IMR-90 (cell line): ENCODE measurements around the gene PMS1. TPM values are rescaled to one million over a fixed set of nuclear protein-coding genes. Genes with fewer than 3 reads are reported as not detected.
A peak's percentile ranks its signal among the peaks of the same experiment; 100 is the strongest.

Experiments
- ATAC-seq: fragments of 200-7000 bp; cut with Tn5 transposase; 2 replicates; pipeline ENCODE4 v1.9.1; 2020; ENCODE audit warnings: low read depth, mild to moderate bottlenecking, moderate library complexity
- BruUV-seq: library from RNA; stranded (reverse); fragments of 400-500 nt; replicated peaks from 2 replicates; lab custom pipeline; 2021; lab: Mats Ljungman, UMichigan
- CTCF ChIA-PET: fragments of 300-600 bp; formaldehyde crosslinking; extraction: SDS; loops from one replicate; lab custom pipeline; 2021; ENCODE audit warnings: antibody characterized with exemption; lab: Yijun Ruan, JAX
- POLR2A ChIA-PET: fragments of 300-600 bp; sonication (Branson Sonifier 250); formaldehyde crosslinking; loops from one replicate; lab custom pipeline; 2022; ENCODE audit warnings: antibody characterized with exemption; ENCODE audit not compliant: unreplicated experiment; lab: Charles Lee
- DNase-seq: peaks from one replicate; pipeline ENCODE4 v3.0.0; 2013
- H2AFZ ChIP-seq: replicated peaks from 2 replicates; pipeline ENCODE3; 2013; ENCODE audit warnings: low read length, mild to moderate bottlenecking; ENCODE audit not compliant: poor library complexity
- H2AK5ac ChIP-seq: 2 replicates; pipeline ENCODE4 v1.6.1; 2013; ENCODE audit warnings: low read depth, low read length, inconsistent platforms
- H2AK9ac ChIP-seq: replicated peaks from 2 replicates; pipeline ENCODE3; 2013; ENCODE audit warnings: mild to moderate bottlenecking, low read depth, low read length, moderate library complexity; ENCODE audit not compliant: poor library complexity
- H2BK120ac ChIP-seq: 2 replicates; pipeline ENCODE4 v1.6.1; 2013; ENCODE audit warnings: low read depth, low read length, inconsistent platforms
- H2BK15ac ChIP-seq: 3 replicates; pipeline ENCODE4 v1.6.1; 2013; ENCODE audit warnings: low read depth, low read length, inconsistent platforms
- H2BK20ac ChIP-seq: 2 replicates; pipeline ENCODE4 v1.6.1; 2013; ENCODE audit warnings: low read depth, mild to moderate bottlenecking, inconsistent platforms, low read length, moderate library complexity
- H2BK5ac ChIP-seq: 2 replicates; pipeline ENCODE4 v1.6.1; 2013; ENCODE audit warnings: mild to moderate bottlenecking, low read depth, low read length, inconsistent platforms; ENCODE audit not compliant: poor library complexity, severe bottlenecking
- H3K14ac ChIP-seq: replicated peaks from 2 replicates; pipeline ENCODE4 v1.6.1; 2013; ENCODE audit warnings: low read depth, low read length, inconsistent platforms
- H3K18ac ChIP-seq: 2 replicates; pipeline ENCODE4 v1.6.1; 2013; ENCODE audit warnings: low read depth, low read length, control low read depth
- H3K23ac ChIP-seq: 2 replicates; pipeline ENCODE4 v1.6.1; 2013; ENCODE audit warnings: low read depth, low read length, inconsistent platforms
- H3K27ac ChIP-seq: 2 replicates; pipeline ENCODE4 v1.5.1; 2013; ENCODE audit warnings: mild to moderate bottlenecking, control low read depth, low read length; ENCODE audit not compliant: insufficient read depth
- H3K27me3 ChIP-seq: 2 replicates; pipeline ENCODE4 v1.6.1; 2013; ENCODE audit warnings: low read length; ENCODE audit not compliant: control insufficient read depth, insufficient read depth
- H3K36me3 ChIP-seq: 2 replicates; pipeline ENCODE4 v1.6.1; 2013; ENCODE audit warnings: low read length, mixed read lengths; ENCODE audit not compliant: control insufficient read depth, insufficient read depth
- H3K4ac ChIP-seq: 2 replicates; pipeline ENCODE4 v1.6.1; 2013; ENCODE audit warnings: low read depth, low read length, inconsistent platforms
- H3K4me1 ChIP-seq: 2 replicates; pipeline ENCODE4 v1.6.1; 2013; ENCODE audit warnings: low read length, mixed read lengths; ENCODE audit not compliant: control insufficient read depth, insufficient read depth
- H3K4me2 ChIP-seq: 2 replicates; pipeline ENCODE4 v1.6.1; 2013; ENCODE audit warnings: low read depth, mild to moderate bottlenecking, control low read depth, low read length, moderate library complexity
- H3K4me3 ChIP-seq: 2 replicates; pipeline ENCODE4 v1.5.1; 2013; ENCODE audit warnings: low read depth, mild to moderate bottlenecking, control low read depth, low read length, moderate library complexity; ENCODE audit not compliant: insufficient read depth
- H3K56ac ChIP-seq: 2 replicates; pipeline ENCODE4 v1.6.1; 2013; ENCODE audit warnings: low read length, inconsistent platforms; ENCODE audit not compliant: insufficient read depth; ENCODE audit errors: extremely low read depth
- H3K79me1 ChIP-seq, 2 experiments: 2 replicates each; pipeline ENCODE4 v1.6.1; 2013; ENCODE audit warnings: low read length in 2 of 2, inconsistent platforms in 1 of 2, low read depth in 1 of 2
- H3K9ac ChIP-seq: 2 replicates; pipeline ENCODE4 v1.6.1; 2013; ENCODE audit warnings: low read depth, low read length, control low read depth
- H3K9me1 ChIP-seq: 2 replicates; pipeline ENCODE4 v1.6.1; 2013; ENCODE audit warnings: low read length, inconsistent platforms; ENCODE audit not compliant: insufficient read depth
- H3K9me3 ChIP-seq: 2 replicates; pipeline ENCODE4 v1.6.1; 2013; ENCODE audit warnings: low read length; ENCODE audit not compliant: control insufficient read depth, insufficient read depth
- H4K20me1 ChIP-seq: 2 replicates; pipeline ENCODE4 v1.6.1; 2013; ENCODE audit warnings: low read length, inconsistent platforms; ENCODE audit not compliant: insufficient read depth
- H4K5ac ChIP-seq: 2 replicates; pipeline ENCODE4 v1.6.1; 2013; ENCODE audit warnings: mild to moderate bottlenecking, low read depth, low read length, control low read depth
- H4K8ac ChIP-seq, 2 experiments: 2 replicates each; pipeline ENCODE4 v1.6.1; 2013; ENCODE audit warnings: low read depth in 2 of 2, low read length in 2 of 2, control low read depth in 1 of 2, inconsistent platforms in 1 of 2
- H4K91ac ChIP-seq: 2 replicates; pipeline ENCODE4 v1.6.1; 2013; ENCODE audit warnings: low read depth, low read length, inconsistent platforms; ENCODE audit not compliant: insufficient read depth
- MAFK ChIP-seq: IDR thresholded peaks from 2 replicates; pipeline ENCODE4 v1.6.1; 2012; ENCODE audit warnings: low read depth, low read length, improper control_type of control experiment
- WGBS, 2 experiments: methylation state at CpG; one replicate each; pipeline versions ENCODE4 v1.1.5 to v1.1.7; 2013; ENCODE audit warnings: missing lambda C conversion rate in 2 of 2; ENCODE audit not compliant: insufficient read length in 1 of 2; ENCODE audit errors: extremely low coverage in 2 of 2; 5-methylcytosine and 5-hydroxymethylcytosine counted together
- dilution Hi-C: fragments of 300-500 bp; cut with HindIII; formaldehyde crosslinking; loops from one replicate; pipeline ENCODE4 v1.14.3; 2018; ENCODE audit warnings: low sequenced_read_pairs; ENCODE audit not compliant: unreplicated experiment
- in situ Hi-C: fragments of 300-500 bp; cut with MboI; formaldehyde crosslinking; loops from 3 replicates; pipeline ENCODE4 v1.14.3; 2019; ENCODE audit warnings: low sequenced_read_pairs, inconsistent platforms, mixed read lengths
- intact Hi-C: fragments of 100-400 bp; cut with micrococcal nuclease; formaldehyde crosslinking; loops from 2 replicates; pipeline ENCODE4 v1.10.0; 2022
- polyA plus RNA-seq, 3 experiments: library from polyadenylated mRNA; depleted of rRNA; stranded (reverse); fragments of >200 nt; gene quantifications; 2 replicates each; pipeline ENCODE4 v1.2.3, GENCODE V29; 2012; ENCODE audit warnings: low replicate concordance in 1 of 3
- total RNA-seq: library from RNA; depleted of rRNA; stranded (reverse); fragments of >200 nt; gene quantifications from 2 replicates; pipeline ENCODE4 v1.2.3, GENCODE V29; 2012

PMS1 gene
- total and polyA plus RNA-seq, 2 of the 4 experiments (the other 2 are of a cell fraction), result 8.1 to 10.6 TPM

DNA sequence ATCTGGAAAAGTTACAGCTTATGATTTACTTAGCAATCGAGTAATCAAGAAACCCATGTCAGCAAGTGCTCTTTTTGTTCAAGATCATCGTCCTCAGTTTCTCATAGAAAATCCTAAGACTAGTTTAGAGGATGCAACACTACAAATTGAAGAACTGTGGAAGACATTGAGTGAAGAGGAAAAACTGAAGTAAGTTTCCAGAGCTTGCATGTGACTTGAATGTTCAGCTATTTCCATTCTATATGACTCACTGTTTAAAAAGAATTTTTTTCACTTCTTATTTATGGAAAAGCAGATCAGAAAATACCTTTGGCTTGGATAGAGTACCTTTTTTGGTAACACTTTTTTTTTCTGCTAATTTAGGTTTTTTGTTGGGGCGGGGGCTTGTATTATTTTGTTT lies 70.7 kb downstream of the PMS1 start:
- H3K4me3 ChIP-seq, result no peak overlapping the region
- H2BK120ac ChIP-seq, result no peak overlapping the region; the same call in 1 of the 2 replicates
- H2BK20ac ChIP-seq, result peak overlapping the region; percentile 72; the same call in 1 of the 2 replicates
- no peaks in the 10 kb centered on the region for H3K27me3 ChIP-seq
- dilution Hi-C loops, result no loop called here
- WGBS, 2 experiments, result no CpG with 5 or more reads among the region's 3 CpGs
- peak overlapping the region; percentile 77 for H2BK5ac ChIP-seq
- H4K91ac ChIP-seq, result 0 out of 2 replicates have a peak overlapping the region, but pooled peaks have one; percentile 52
- intact Hi-C loops, result no loop called here
- DNase-seq (peak; percentile 62), ATAC-seq (peak; percentile 57; the same call in 1 of the 2 replicates)
- H2AFZ ChIP-seq, result no peak overlapping the region
- H3K79me1 ChIP-seq, result no peaks in the 10 kb centered on the region; a peak in 1 of 4 replicates
- H2BK15ac ChIP-seq, result no peak overlapping the region; the same call in 2 of the 3 replicates
- in situ Hi-C loops, result no loop called here
- ChIA-PET CTCF (no interaction called here), POLR2A (interaction anchor here (1.2 kb wide), 1 partner anchor 19 kb away, joined by 12 read pairs; no protein-coding TSS in a partner anchor)
- BruUV-seq, result no TSS peak
- H3K9me1 ChIP-seq, result no peaks in the 10 kb centered on the region
- no peak overlapping the region for H4K5ac ChIP-seq
- peak overlapping the region; percentile 4; the same call in 1 of the 2 replicates for H3K4me2 ChIP-seq
- no peak overlapping the region; a peak in 1 of 4 replicates for H4K8ac ChIP-seq
- no peaks in the 10 kb centered on the region for H4K20me1 ChIP-seq
- TF ChIP-seq MAFK, result no peak
- no peak overlapping the region for H2AK5ac ChIP-seq
- H3K56ac ChIP-seq, result no peak overlapping the region
- no peak overlapping the region; the same call in 1 of the 2 replicates for H3K9ac ChIP-seq
- H3K23ac ChIP-seq, result no peak overlapping the region
- H3K18ac ChIP-seq, result no peak overlapping the region
- no peaks in the 10 kb centered on the region; the same call in 1 of the 2 replicates for H3K4me1 ChIP-seq
- no peaks in the 10 kb centered on the region for H3K9me3 ChIP-seq
- H3K4ac ChIP-seq, result peak overlapping the region; percentile 41; the same call in 1 of the 2 replicates
- H3K27ac ChIP-seq, result no peak overlapping the region; the same call in 1 of the 2 replicates
- H2AK9ac ChIP-seq, result no peak overlapping the region
- H3K36me3 ChIP-seq, result no peaks in the 10 kb centered on the region
- 0 out of 2 replicates have a peak overlapping the region, but pooled peaks have one; percentile 20 for H3K14ac ChIP-seq
